Measurements from ENCODE around the gene SLC38A6.

The SLC38A6 gene

DNA sequence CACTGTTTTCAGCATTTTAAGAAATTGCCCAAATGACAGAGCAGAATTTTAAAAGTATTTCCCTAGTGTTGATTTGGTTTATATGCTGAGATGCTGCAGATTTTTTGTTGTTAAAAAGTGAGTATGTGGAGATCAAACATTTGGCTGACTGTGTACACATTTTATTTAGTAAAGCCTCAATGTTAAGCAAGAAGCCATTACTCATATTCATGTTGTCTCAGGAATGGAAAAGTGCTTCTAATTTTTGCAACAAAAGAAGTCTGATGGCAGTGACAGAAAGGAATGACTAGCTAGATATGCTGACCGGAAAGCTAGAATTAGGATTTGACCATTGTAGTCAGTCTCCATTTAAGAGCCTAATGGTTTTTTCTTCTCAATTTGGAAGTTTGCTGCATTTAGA is 22.5 kb downstream of the SLC38A6 start:
- TF ChIP-seq ZNF274 (IDR thresholded peaks at IDR 0.05; ENCODE audit: low read depth, low read length): no peak
- H3K4me3 ChIP-seq (ENCODE audit: low read length): no peak overlapping the region

- H3K4me3 ChIP-seq (ENCODE audit: low read length): no peak overlapping the region
- no peak for TF ChIP-seq ZNF274 (IDR thresholded peaks at IDR 0.05; ENCODE audit: low read depth, low read length)
Measured at GRCh38 chr14:61019537-61019936, 38.5 kb downstream of the SLC38A6 start.

GRCh38 chr14:61025251-61026223 is 44.5 kb downstream of the SLC38A6 start:
- H3K4me3 ChIP-seq (ENCODE audit: low read length): no peak overlapping the region
- no peak for TF ChIP-seq ZNF274 (IDR thresholded peaks at IDR 0.05; ENCODE audit: low read depth, low read length)

- no peak for TF ChIP-seq ZNF274 (IDR thresholded peaks at IDR 0.05; ENCODE audit: low read depth, low read length)
- H3K4me3 ChIP-seq (ENCODE audit: low read length): no peak overlapping the region
Measured at GRCh38 chr14:61026526-61026925, 45.5 kb downstream of the SLC38A6 start.

- H3K4me3 ChIP-seq (ENCODE audit: low read length): no peak overlapping the region
- no peak for TF ChIP-seq ZNF274 (IDR thresholded peaks at IDR 0.05; ENCODE audit: low read depth, low read length)
Measured at GRCh38 chr14:61031026-61031425, 50.0 kb downstream of the SLC38A6 start.

DNA sequence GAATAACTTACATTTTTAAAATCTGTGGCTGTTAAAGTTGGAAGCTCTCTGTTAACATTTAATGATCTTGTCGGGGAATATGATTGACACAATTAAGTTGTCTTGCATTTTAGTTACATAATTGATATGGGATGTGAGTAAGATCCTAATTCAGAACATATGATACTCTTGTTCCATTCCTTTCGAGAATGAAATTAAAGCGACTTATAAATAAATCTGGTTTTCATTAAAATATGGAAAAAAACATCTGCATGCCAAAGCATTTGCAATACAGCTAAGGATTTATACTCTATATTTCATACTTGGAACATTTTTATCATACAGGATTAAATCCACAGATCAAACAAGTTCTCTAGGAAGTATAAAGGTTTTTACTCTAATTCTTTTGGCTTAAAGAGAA is 52.0 kb downstream of the SLC38A6 start:
- no peak overlapping the region for H3K4me3 ChIP-seq (ENCODE audit: low read length)

DNA sequence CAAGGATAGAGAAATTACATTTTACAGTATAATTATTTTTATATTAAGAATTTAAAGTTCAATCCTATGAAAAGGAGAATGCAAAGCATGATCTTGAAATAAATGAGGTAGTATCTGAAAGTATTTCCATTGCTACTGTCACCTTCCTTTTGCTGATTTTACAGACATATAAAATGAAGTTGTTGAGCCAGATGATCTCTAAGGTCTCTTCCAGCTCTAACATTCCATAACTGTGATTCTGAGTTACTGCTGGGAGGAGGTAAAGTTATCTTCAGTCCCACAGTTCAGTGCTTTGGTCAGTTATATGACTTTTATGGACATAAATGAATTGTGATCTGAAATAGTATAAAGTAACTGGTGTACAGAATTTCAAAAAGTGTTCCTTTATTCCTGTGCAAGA is 52.8 kb downstream of the SLC38A6 start:
- H3K4me3 ChIP-seq (ENCODE audit: low read length): no peak overlapping the region
- no peak for TF ChIP-seq ZNF274 (IDR thresholded peaks at IDR 0.05; ENCODE audit: low read depth, low read length)

More for the DNA sequence above, 52.0 kb downstream of the SLC38A6 start:
- no peak for TF ChIP-seq ZNF274 (IDR thresholded peaks at IDR 0.05; ENCODE audit: low read depth, low read length)

- no peak for TF ChIP-seq ZNF274 (IDR thresholded peaks at IDR 0.05; ENCODE audit: low read depth, low read length)
- no peak overlapping the region for H3K4me3 ChIP-seq (ENCODE audit: low read length)
Measured at GRCh38 chr14:61034416-61035120, 53.5 kb downstream of the SLC38A6 start.

GRCh38 chr14:61037215-61037614 is 56.2 kb downstream of the SLC38A6 start:
- no peak for TF ChIP-seq ZNF274 (IDR thresholded peaks at IDR 0.05; ENCODE audit: low read depth, low read length)
- no peak overlapping the region for H3K4me3 ChIP-seq (ENCODE audit: low read length)

GRCh38 chr14:61041704-61042103 is 60.7 kb downstream of the SLC38A6 start:
- no peak overlapping the region for H3K4me3 ChIP-seq (ENCODE audit: low read length)
- no peak for TF ChIP-seq ZNF274 (IDR thresholded peaks at IDR 0.05; ENCODE audit: low read depth, low read length)

- TF ChIP-seq ZNF274 (IDR thresholded peaks at IDR 0.05; ENCODE audit: low read depth, low read length): no peak
- H3K4me3 ChIP-seq (ENCODE audit: low read length): no peak overlapping the region
Measured at GRCh38 chr14:61042220-61042619, 61.2 kb downstream of the SLC38A6 start.

- H3K4me3 ChIP-seq (ENCODE audit: low read length): no peak overlapping the region
- TF ChIP-seq ZNF274 (IDR thresholded peaks at IDR 0.05; ENCODE audit: low read depth, low read length): no peak
Measured at GRCh38 chr14:61043506-61043905, 62.5 kb downstream of the SLC38A6 start.

GRCh38 chr14:61047021-61047420 is 66.0 kb downstream of the SLC38A6 start:
- TF ChIP-seq ZNF274 (IDR thresholded peaks at IDR 0.05; ENCODE audit: low read depth, low read length): no peak
- no peak overlapping the region for H3K4me3 ChIP-seq (ENCODE audit: low read length)

DNA sequence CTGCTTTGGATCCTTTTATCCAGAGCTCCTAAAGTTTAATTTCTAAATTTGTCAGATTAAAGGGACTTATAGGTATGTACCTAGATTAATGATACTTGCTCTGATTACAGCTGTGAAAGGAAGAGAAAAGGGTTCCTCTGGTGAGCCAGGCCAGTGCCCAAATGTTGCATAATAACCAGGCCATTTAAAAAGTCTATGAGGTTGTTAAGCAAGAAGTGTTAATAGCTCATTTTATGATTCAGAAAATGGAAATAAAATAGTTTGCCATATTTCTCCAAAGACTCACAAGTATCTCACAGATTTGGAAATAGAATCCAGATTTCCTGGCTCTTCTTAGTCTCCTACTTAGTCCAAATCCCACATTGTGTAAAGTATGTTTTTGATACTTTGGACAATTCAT is 67.6 kb downstream of the SLC38A6 start:
- no peak overlapping the region for H3K4me3 ChIP-seq (ENCODE audit: low read length)
- TF ChIP-seq ZNF274 (IDR thresholded peaks at IDR 0.05; ENCODE audit: low read depth, low read length): no peak

- TF ChIP-seq ZNF274 (IDR thresholded peaks at IDR 0.05; ENCODE audit: low read depth, low read length): no peak
- no peak overlapping the region for H3K4me3 ChIP-seq (ENCODE audit: low read length)
Measured at GRCh38 chr14:61050417-61050816, 69.4 kb downstream of the SLC38A6 start.
